HepG2 (cell line): Measurements from ENCODE around the gene ATG7. TPM values are rescaled to one million over a fixed set of nuclear protein-coding genes. Genes with fewer than 3 reads are reported as not detected.

ENCODE experiments used
- ATAC-seq: fragments of 200-7000 bp; cut with Tn5 transposase; 3 replicates; pipeline ENCODE4 v1.9.1; 2020; ENCODE audit warnings: mild to moderate bottlenecking, moderate library complexity
- BruUV-seq: library from RNA; stranded (reverse); fragments of 400-500 nt; replicated peaks from 2 replicates; lab custom pipeline; 2021; lab: Mats Ljungman, UMichigan
- CTCF ChIA-PET: fragments of 300-600 bp; formaldehyde crosslinking; extraction: SDS; loops from one replicate; lab custom pipeline; 2021; ENCODE audit warnings: low total read pairs, inconsistent platforms, low intra/inter-chr PET ratio; lab: Yijun Ruan, JAX
- POLR2A ChIA-PET: fragments of 350-600 bp; sonication (Branson Sonifier 250); formaldehyde crosslinking; loops from one replicate; lab custom pipeline; 2020; ENCODE audit warnings: antibody characterized with exemption, inconsistent platforms; lab: Yijun Ruan, JAX
- DNase-seq: peaks from one replicate; pipeline ENCODE4 v3.0.0-alpha.2; 2015; ENCODE audit warnings: low spot score
- FAIRE-seq: peaks from 3 replicates; lab custom pipeline; 2011; peaks lifted over from hg19 to GRCh38; lab: Jason Lieb, UNC
- H2AFZ ChIP-seq: one replicate; pipeline ENCODE4 v1.6.1; 2011; ENCODE audit warnings: low read length, inconsistent platforms
- H3K27ac ChIP-seq: fragments of 300-600 bp; 3 replicates; pipeline ENCODE4 v1.8.0; 2011; ENCODE audit warnings: mixed run types, mild to moderate bottlenecking, mixed read lengths, low read length, inconsistent platforms; ENCODE audit not compliant: insufficient read depth; ENCODE audit errors: extremely low read length
- H3K27me3 ChIP-seq, 2 experiments: fragments of 200-600 bp in 1 of 2; 2 replicates in 1 of 2; 3 replicates in 1 of 2; pipeline versions ENCODE4 v1.6.0 to v1.8.0; 2011; ENCODE audit warnings: low read length in 2 of 2, mild to moderate bottlenecking in 2 of 2, moderate library complexity in 2 of 2, inconsistent platforms in 1 of 2; ENCODE audit not compliant: insufficient read depth in 2 of 2, control insufficient read depth in 1 of 2
- H3K36me3 ChIP-seq, 2 experiments: fragments of 200-600 bp in 1 of 2; replicated peaks in 1 of 2; 2 replicates in 1 of 2; 3 replicates in 1 of 2; pipeline versions ENCODE4 v1.5.1 to v1.8.0; 2011; ENCODE audit warnings: low read length in 2 of 2, inconsistent platforms in 1 of 2; ENCODE audit not compliant: insufficient read depth in 2 of 2, control insufficient read depth in 1 of 2
- H3K4me1 ChIP-seq: 2 replicates; pipeline ENCODE4 v1.5.1; 2012; ENCODE audit warnings: low read length, inconsistent platforms; ENCODE audit not compliant: insufficient read depth
- H3K4me2 ChIP-seq: 2 replicates; pipeline ENCODE4 v1.6.0; 2011; ENCODE audit warnings: low read depth, low read length, inconsistent platforms
- H3K4me3 ChIP-seq, 3 experiments: fragments of 200-600 bp in 1 of 3; sonication (generic), shearing (Covaris generic) in 1 of 3; replicated peaks in 1 of 3; 2 replicates each; pipeline ENCODE4 v1.5.1; 2011 to 2016; ENCODE audit warnings: low read length in 3 of 3, inconsistent platforms in 2 of 3, low read depth in 2 of 3, mild to moderate bottlenecking in 2 of 3, control low read depth in 1 of 3, mixed read lengths in 1 of 3; ENCODE audit not compliant: insufficient read depth in 1 of 3
- H3K79me2 ChIP-seq: one replicate; pipeline ENCODE4 v1.6.1; 2011; ENCODE audit warnings: low read length, inconsistent platforms; ENCODE audit not compliant: insufficient read depth
- H3K9ac ChIP-seq: 2 replicates; pipeline ENCODE4 v1.6.0; 2011; ENCODE audit warnings: mild to moderate bottlenecking, low read depth, low read length, inconsistent platforms; ENCODE audit not compliant: insufficient read depth
- H3K9me3 ChIP-seq: 2 replicates; pipeline ENCODE4 v1.5.1; 2012; ENCODE audit warnings: mild to moderate bottlenecking, low read length
- H4K20me1 ChIP-seq: 2 replicates; pipeline ENCODE4 v1.6.0; 2011; ENCODE audit warnings: inconsistent platforms, mild to moderate bottlenecking, low read length, moderate library complexity; ENCODE audit not compliant: insufficient read depth
- CCDC6 ChIP-seq: sonication (generic); formaldehyde crosslinking; IDR thresholded peaks from 2 replicates; pipeline ENCODE4 v1.8.1; 2022; ENCODE audit warnings: mild to moderate bottlenecking, missing genetic modification reagents, moderate library complexity
- ERF ChIP-seq: IDR thresholded peaks from 2 replicates; pipeline ENCODE4 v1.6.1; 2018; ENCODE audit warnings: missing biosample characterization, missing genetic modification reagents
- FOXC1 ChIP-seq: sonication (generic); formaldehyde crosslinking; IDR thresholded peaks from 2 replicates; pipeline ENCODE4 v1.8.0; 2022; ENCODE audit warnings: mild to moderate bottlenecking, missing genetic modification reagents, borderline replicate concordance
- MEF2D ChIP-seq: sonication (generic); formaldehyde crosslinking; IDR thresholded peaks from 2 replicates; pipeline ENCODE4 v1.5.1; 2020; ENCODE audit warnings: mild to moderate bottlenecking, missing genetic modification reagents
- NFE2 ChIP-seq: sonication (generic); formaldehyde crosslinking; IDR thresholded peaks from 2 replicates; pipeline ENCODE4 v1.4.0; 2020; ENCODE audit warnings: missing genetic modification reagents
- POGZ ChIP-seq: sonication (generic); formaldehyde crosslinking; IDR thresholded peaks from 2 replicates; pipeline ENCODE4 v1.4.0; 2020; ENCODE audit warnings: mild to moderate bottlenecking, missing genetic modification reagents
- RFXANK ChIP-seq: IDR thresholded peaks from 2 replicates; pipeline ENCODE4 v1.6.1; 2016
- TEAD3 ChIP-seq: optimal IDR thresholded peaks from 2 replicates; pipeline ENCODE3; 2016; ENCODE audit warnings: borderline replicate concordance
- ZFP82 ChIP-seq: sonication (generic); formaldehyde crosslinking; IDR thresholded peaks from 2 replicates; pipeline ENCODE4 v1.5.1; 2020; ENCODE audit warnings: mild to moderate bottlenecking, missing genetic modification reagents, borderline replicate concordance
- ZNF605 ChIP-seq: sonication (generic); formaldehyde crosslinking; IDR thresholded peaks from 2 replicates; pipeline ENCODE4 v1.8.0; 2022; ENCODE audit warnings: mild to moderate bottlenecking, missing genetic modification reagents
- ZNF614 ChIP-seq: IDR thresholded peaks from 2 replicates; pipeline ENCODE4 v1.6.1; 2018; ENCODE audit warnings: missing biosample characterization, missing genetic modification reagents, inconsistent platforms, borderline replicate concordance
- ZNF720 ChIP-seq: sonication (generic); formaldehyde crosslinking; IDR thresholded peaks from 2 replicates; pipeline ENCODE4 v1.4.0; 2020; ENCODE audit warnings: missing genetic modification reagents
- WGBS: methylation state at CpG from one replicate; pipeline ENCODE4 v1.1.6; 2017; ENCODE audit warnings: low lambda C conversion rate; 5-methylcytosine and 5-hydroxymethylcytosine counted together
- in situ Hi-C: cut with HindIII; loops from 2 replicates; pipeline ENCODE4 v1.10.0; 2017; ENCODE audit warnings: low pct_unique_long_range_greater_than_20kb; ENCODE audit not compliant: extremely low pct_ligation_motif_present
- intact Hi-C: fragments of 100-400 bp; cut with micrococcal nuclease; formaldehyde crosslinking; loops from one replicate; pipeline ENCODE4 v1.10.0; 2022; ENCODE audit not compliant: unreplicated experiment
- polyA plus RNA-seq, 8 experiments: library from polyadenylated mRNA; depleted of rRNA in 3 of 8; stranded (reverse) in 7 of 8; unstranded in 1 of 8; fragments of >200 nt; fragmentation: Illumina TruSeq in 4 of 8; extraction: Trizol in 4 of 8; gene quantifications; 2 replicates each; pipeline versions ENCODE4 v1.2.1 to v1.2.3, GENCODE V29; 2011 to 2016; ENCODE audit warnings: low read depth in 4 of 8, missing spikeins in 1 of 8, mixed read lengths in 1 of 8; ENCODE audit not compliant: insufficient read depth in 1 of 8
- total RNA-seq, 5 experiments: library from RNA; depleted of rRNA; stranded (reverse); fragments of >200 nt; fragmentation: Illumina TruSeq; extraction: Trizol; gene quantifications; 2 replicates each; pipeline ENCODE4 v1.2.3, GENCODE V29; 2016; ENCODE audit warnings: low read depth in 1 of 5
- TF ChIP-seq, protein P1 (sequence below): sonication (generic); formaldehyde crosslinking; IDR thresholded peaks from 2 replicates; pipeline ENCODE4 v1.5.1; 2020; ENCODE audit warnings: mild to moderate bottlenecking, missing genetic modification reagents, borderline replicate concordance
- TF ChIP-seq, protein P2 (sequence below): sonication (generic); formaldehyde crosslinking; IDR thresholded peaks from 2 replicates; pipeline ENCODE4 v1.5.1; 2020; ENCODE audit warnings: mild to moderate bottlenecking, missing genetic modification reagents, moderate library complexity
- TF ChIP-seq, protein P3 (sequence below): fragments of 450-650 bp; IDR thresholded peaks from 2 replicates; pipeline ENCODE4 v1.6.1; 2017

The ATG7 gene
- total and polyA plus RNA-seq, 2 of the 13 experiments (the other 11 are each of a cell fraction or from before 2014, with no cell fraction given): 7.8 to 22.1 TPM

DNA sequence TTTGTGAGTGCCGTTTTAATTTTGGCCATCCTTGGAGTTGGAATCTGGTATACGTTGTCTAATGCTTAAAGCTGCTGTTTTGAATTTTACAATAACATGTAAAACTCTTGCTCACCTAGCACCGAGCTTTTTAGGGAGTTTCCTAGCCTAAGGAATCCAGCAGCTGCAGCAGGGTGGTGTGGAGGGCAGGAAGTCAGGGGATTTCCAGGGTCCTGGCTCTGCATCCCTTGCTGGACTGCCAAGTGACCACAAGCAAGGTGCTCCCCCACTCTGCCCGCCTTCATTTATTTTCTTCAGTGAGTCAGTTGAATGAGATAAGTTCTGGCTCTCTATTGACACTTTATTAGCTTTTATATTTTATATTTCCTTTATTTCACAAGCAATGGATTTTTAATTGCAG is 113.7 kb downstream of the ATG7 start:
- intact Hi-C loops (no loop called here), in situ Hi-C loops (loop anchor here (10.0 kb wide), 1 partner anchor 419 kb away; no protein-coding TSS in a partner anchor)
- Histone ChIP-seq H3K4me3 (no peak overlapping the region), H3K79me2 (no peaks in the 10 kb centered on the region), H2AFZ (no peak overlapping the region), H3K4me1 (peaks cover 7% of the 10 kb centered on the region), H3K9me3 (no peaks in the 10 kb centered on the region), H3K4me2 (no peak overlapping the region), H3K36me3 (no peaks in the 10 kb centered on the region), H4K20me1 (no peaks in the 10 kb centered on the region), H3K27me3 (no peaks in the 10 kb centered on the region), H3K27ac (no peak overlapping the region), H3K9ac (no peak overlapping the region)
- POLR2A ChIA-PET: no interaction called here
- FAIRE-seq (no peak), DNase-seq (no peak), ATAC-seq (no peak)
- BruUV-seq: no TSS peak
- no peak for TF ChIP-seq MEF2D (CRISPR knock-in tag)
- no peak for TF ChIP-seq TEAD3 (CRISPR knock-in tag)
- TF ChIP-seq ZNF605 (CRISPR knock-in tag): no peak
- no peak for TF ChIP-seq NFE2 (CRISPR knock-in tag)
- TF ChIP-seq RFXANK (CRISPR knock-in tag): no peak
- no peak for TF ChIP-seq ZNF614 (CRISPR knock-in tag)
- TF ChIP-seq, protein P1, sequence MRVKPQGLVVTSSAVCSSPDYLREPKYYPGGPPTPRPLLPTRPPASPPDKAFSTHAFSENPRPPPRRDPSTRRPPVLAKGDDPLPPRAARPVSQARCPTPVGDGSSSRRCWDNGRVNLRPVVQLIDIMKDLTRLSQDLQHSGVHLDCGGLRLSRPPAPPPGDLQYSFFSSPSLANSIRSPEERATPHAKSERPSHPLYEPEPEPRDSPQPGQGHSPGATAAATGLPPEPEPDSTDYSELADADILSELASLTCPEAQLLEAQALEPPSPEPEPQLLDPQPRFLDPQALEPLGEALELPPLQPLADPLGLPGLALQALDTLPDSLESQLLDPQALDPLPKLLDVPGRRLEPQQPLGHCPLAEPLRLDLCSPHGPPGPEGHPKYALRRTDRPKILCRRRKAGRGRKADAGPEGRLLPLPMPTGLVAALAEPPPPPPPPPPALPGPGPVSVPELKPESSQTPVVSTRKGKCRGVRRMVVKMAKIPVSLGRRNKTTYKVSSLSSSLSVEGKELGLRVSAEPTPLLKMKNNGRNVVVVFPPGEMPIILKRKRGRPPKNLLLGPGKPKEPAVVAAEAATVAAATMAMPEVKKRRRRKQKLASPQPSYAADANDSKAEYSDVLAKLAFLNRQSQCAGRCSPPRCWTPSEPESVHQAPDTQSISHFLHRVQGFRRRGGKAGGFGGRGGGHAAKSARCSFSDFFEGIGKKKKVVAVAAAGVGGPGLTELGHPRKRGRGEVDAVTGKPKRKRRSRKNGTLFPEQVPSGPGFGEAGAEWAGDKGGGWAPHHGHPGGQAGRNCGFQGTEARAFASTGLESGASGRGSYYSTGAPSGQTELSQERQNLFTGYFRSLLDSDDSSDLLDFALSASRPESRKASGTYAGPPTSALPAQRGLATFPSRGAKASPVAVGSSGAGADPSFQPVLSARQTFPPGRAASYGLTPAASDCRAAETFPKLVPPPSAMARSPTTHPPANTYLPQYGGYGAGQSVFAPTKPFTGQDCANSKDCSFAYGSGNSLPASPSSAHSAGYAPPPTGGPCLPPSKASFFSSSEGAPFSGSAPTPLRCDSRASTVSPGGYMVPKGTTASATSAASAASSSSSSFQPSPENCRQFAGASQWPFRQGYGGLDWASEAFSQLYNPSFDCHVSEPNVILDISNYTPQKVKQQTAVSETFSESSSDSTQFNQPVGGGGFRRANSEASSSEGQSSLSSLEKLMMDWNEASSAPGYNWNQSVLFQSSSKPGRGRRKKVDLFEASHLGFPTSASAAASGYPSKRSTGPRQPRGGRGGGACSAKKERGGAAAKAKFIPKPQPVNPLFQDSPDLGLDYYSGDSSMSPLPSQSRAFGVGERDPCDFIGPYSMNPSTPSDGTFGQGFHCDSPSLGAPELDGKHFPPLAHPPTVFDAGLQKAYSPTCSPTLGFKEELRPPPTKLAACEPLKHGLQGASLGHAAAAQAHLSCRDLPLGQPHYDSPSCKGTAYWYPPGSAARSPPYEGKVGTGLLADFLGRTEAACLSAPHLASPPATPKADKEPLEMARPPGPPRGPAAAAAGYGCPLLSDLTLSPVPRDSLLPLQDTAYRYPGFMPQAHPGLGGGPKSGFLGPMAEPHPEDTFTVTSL (CRISPR knock-in tag): no peak
- no peak for TF ChIP-seq FOXC1 (CRISPR knock-in tag)
- TF ChIP-seq, protein P2, sequence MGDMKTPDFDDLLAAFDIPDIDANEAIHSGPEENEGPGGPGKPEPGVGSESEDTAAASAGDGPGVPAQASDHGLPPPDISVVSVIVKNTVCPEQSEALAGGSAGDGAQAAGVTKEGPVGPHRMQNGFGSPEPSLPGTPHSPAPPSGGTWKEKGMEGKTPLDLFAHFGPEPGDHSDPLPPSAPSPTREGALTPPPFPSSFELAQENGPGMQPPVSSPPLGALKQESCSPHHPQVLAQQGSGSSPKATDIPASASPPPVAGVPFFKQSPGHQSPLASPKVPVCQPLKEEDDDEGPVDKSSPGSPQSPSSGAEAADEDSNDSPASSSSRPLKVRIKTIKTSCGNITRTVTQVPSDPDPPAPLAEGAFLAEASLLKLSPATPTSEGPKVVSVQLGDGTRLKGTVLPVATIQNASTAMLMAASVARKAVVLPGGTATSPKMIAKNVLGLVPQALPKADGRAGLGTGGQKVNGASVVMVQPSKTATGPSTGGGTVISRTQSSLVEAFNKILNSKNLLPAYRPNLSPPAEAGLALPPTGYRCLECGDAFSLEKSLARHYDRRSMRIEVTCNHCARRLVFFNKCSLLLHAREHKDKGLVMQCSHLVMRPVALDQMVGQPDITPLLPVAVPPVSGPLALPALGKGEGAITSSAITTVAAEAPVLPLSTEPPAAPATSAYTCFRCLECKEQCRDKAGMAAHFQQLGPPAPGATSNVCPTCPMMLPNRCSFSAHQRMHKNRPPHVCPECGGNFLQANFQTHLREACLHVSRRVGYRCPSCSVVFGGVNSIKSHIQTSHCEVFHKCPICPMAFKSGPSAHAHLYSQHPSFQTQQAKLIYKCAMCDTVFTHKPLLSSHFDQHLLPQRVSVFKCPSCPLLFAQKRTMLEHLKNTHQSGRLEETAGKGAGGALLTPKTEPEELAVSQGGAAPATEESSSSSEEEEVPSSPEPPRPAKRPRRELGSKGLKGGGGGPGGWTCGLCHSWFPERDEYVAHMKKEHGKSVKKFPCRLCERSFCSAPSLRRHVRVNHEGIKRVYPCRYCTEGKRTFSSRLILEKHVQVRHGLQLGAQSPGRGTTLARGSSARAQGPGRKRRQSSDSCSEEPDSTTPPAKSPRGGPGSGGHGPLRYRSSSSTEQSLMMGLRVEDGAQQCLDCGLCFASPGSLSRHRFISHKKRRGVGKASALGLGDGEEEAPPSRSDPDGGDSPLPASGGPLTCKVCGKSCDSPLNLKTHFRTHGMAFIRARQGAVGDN (CRISPR knock-in tag): no peak
- no peak for TF ChIP-seq ERF
- TF ChIP-seq, protein P3, sequence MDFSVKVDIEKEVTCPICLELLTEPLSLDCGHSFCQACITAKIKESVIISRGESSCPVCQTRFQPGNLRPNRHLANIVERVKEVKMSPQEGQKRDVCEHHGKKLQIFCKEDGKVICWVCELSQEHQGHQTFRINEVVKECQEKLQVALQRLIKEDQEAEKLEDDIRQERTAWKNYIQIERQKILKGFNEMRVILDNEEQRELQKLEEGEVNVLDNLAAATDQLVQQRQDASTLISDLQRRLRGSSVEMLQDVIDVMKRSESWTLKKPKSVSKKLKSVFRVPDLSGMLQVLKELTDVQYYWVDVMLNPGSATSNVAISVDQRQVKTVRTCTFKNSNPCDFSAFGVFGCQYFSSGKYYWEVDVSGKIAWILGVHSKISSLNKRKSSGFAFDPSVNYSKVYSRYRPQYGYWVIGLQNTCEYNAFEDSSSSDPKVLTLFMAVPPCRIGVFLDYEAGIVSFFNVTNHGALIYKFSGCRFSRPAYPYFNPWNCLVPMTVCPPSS: no peak
- no peak for TF ChIP-seq ZFP82 (CRISPR knock-in tag)
- TF ChIP-seq ZNF720 (CRISPR knock-in tag): no peak
- no peak for TF ChIP-seq CCDC6
- TF ChIP-seq POGZ: no peak
- CTCF ChIA-PET: no interaction called here
- 95% methylated on average over 4 of the region's 4 CpGs for WGBS
